Hepatocyte (in vitro differentiated cells): ENCODE results near the gene ZFHX3.

Experiments
- CTCF ChIP-seq: fragments of 200-600 bp; sonication (generic); IDR thresholded peaks from 2 replicates; pipeline ENCODE4 v1.5.1; 2016; ENCODE audit warnings: antibody characterized with exemption, mild to moderate bottlenecking; ENCODE audit not compliant: poor library complexity
- EZH2 ChIP-seq: fragments of 200-600 bp; sonication (generic); IDR thresholded peaks from 2 replicates; pipeline ENCODE4 v1.6.1; 2016; ENCODE audit warnings: antibody characterized with exemption, mild to moderate bottlenecking, borderline replicate concordance

- no peak for TF ChIP-seq EZH2
- TF ChIP-seq CTCF = no peak
Observed at GRCh38 chr16:72992142-72992601, 55.8 kb downstream of the ZFHX3 start.
